RWPE1 (cell line): ENCODE results near the gene DMBX1.

ENCODE experiments used
- CTCF ChIA-PET: fragments of 350-600 bp; sonication (Branson Sonifier 250); formaldehyde crosslinking; extraction: SDS; loops from one replicate; lab custom pipeline; 2021; lab: Yijun Ruan, JAX
- POLR2A ChIA-PET: fragments of 400-600 bp; formaldehyde crosslinking; extraction: SDS; loops from one replicate; lab custom pipeline; 2020; ENCODE audit warnings: antibody characterized with exemption; ENCODE audit not compliant: low non-redundant PET; lab: Yijun Ruan, JAX
- DNase-seq: peaks from one replicate; pipeline ENCODE4 v3.0.0; 2012; ENCODE audit warnings: low spot score
- H3K27ac ChIP-seq: fragments of 450-650 bp; 2 replicates; pipeline ENCODE4 v1.5.1; 2017
- TF ChIP-seq, protein P1 (sequence below): fragments of 450-650 bp; conservative IDR thresholded peaks from 2 replicates; pipeline ENCODE4 v1.5.1; 2017; ENCODE audit warnings: low read depth, mild to moderate bottlenecking

Gene DMBX1

DNA sequence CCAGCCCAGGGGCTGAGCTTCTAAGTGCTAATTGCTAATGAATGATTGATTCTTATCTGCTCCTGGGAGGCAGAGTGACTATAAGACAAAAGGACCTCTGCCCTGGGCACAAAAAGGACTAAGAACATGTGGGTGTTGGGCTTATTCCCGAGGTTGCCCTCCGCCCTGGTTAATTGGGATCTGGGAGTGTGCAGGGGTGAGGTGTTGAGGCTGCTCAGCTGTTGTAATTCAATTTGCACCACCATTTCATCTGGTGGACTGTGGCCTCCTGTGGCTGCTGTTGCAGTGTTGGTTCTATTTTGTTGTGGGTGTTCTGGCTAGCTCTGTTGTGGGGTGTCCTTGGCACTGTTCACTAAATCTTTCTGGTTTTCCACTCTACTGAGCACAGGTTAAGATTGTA lies 48.5 kb downstream of the DMBX1 start:
- TF ChIP-seq, protein P1, sequence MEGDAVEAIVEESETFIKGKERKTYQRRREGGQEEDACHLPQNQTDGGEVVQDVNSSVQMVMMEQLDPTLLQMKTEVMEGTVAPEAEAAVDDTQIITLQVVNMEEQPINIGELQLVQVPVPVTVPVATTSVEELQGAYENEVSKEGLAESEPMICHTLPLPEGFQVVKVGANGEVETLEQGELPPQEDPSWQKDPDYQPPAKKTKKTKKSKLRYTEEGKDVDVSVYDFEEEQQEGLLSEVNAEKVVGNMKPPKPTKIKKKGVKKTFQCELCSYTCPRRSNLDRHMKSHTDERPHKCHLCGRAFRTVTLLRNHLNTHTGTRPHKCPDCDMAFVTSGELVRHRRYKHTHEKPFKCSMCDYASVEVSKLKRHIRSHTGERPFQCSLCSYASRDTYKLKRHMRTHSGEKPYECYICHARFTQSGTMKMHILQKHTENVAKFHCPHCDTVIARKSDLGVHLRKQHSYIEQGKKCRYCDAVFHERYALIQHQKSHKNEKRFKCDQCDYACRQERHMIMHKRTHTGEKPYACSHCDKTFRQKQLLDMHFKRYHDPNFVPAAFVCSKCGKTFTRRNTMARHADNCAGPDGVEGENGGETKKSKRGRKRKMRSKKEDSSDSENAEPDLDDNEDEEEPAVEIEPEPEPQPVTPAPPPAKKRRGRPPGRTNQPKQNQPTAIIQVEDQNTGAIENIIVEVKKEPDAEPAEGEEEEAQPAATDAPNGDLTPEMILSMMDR, result no peak
- DNase-seq, result no peak
- ChIA-PET POLR2A (no interaction called here), CTCF (interaction anchor here (1.3 kb wide), 1 partner anchor 11 kb away, joined by 4 read pairs; no protein-coding TSS in a partner anchor)
- no peak overlapping the region for H3K27ac ChIP-seq
